ENCODE results near the gene LYPD6B. TPM values are rescaled to one million over a fixed set of nuclear protein-coding genes. Genes with fewer than 3 reads are reported as not detected.

The LYPD6B gene
- total RNA-seq, 1 experiment from 2014 or later, result 35.8 TPM

GRCh38 chr2:149004836-149005235 is 33.7 kb upstream of the LYPD6B start:
- ChIA-PET CTCF (no interaction called here), POLR2A (no interaction called here)
- no peak for TF ChIP-seq CTCF (IDR thresholded peaks at IDR 0.05; ENCODE audit: insufficient read depth in 1 of 2, low read depth in 1 of 2, low read length in 1 of 2, severe bottlenecking in 1 of 2, unreplicated experiment in 1 of 2)
- Mint-ChIP-seq H3K9me3 (ENCODE audit: unreplicated experiment) (no peaks in the 10 kb centered on the region), H3K4me3 (ENCODE audit: unreplicated experiment) (no peak overlapping the region), H3K36me3 (ENCODE audit: insufficient read depth, unreplicated experiment) (no peaks in the 10 kb centered on the region), H3K27ac (ENCODE audit: unreplicated experiment) (no peak overlapping the region), H3K27me3 (ENCODE audit: insufficient read depth, unreplicated experiment) (no peaks in the 10 kb centered on the region), H3K4me1 (ENCODE audit: low read depth, unreplicated experiment) (no peaks in the 10 kb centered on the region)
- no peaks in the 10 kb centered on the region for H3K36me3 ChIP-seq (ENCODE audit: control insufficient read depth, insufficient read depth, low read length)
- no peak for DNase-seq
- H3K4me3 ChIP-seq (ENCODE audit: low read depth, low read length), result no peak overlapping the region
- BruUV-seq (replicated peaks), result no TSS peak
- intact Hi-C loops (cut with micrococcal nuclease; ENCODE audit: unreplicated experiment), result no loop called here
- no peaks in the 10 kb centered on the region for H3K27me3 ChIP-seq (replicated peaks; ENCODE audit: control insufficient read depth, insufficient read depth, low read length)
- H3K4me1 ChIP-seq, result peaks cover 5% of the 10 kb centered on the region; the same call in 1 of the 2 replicates
- no peaks in the 10 kb centered on the region for H3K9me3 ChIP-seq

- DNase-seq, result no peak
- TF ChIP-seq CTCF (IDR thresholded peaks at IDR 0.05; ENCODE audit: insufficient read depth in 1 of 2, low read depth in 1 of 2, low read length in 1 of 2, severe bottlenecking in 1 of 2, unreplicated experiment in 1 of 2), result no peak
- intact Hi-C loops (cut with micrococcal nuclease; ENCODE audit: unreplicated experiment), result no loop called here
- no peaks in the 10 kb centered on the region for H3K9me3 ChIP-seq
- H3K4me1 ChIP-seq, result no peaks in the 10 kb centered on the region
- no peak overlapping the region for H3K27ac Mint-ChIP-seq (ENCODE audit: unreplicated experiment)
- H3K4me3 Mint-ChIP-seq (ENCODE audit: unreplicated experiment), result no peak overlapping the region
- no peaks in the 10 kb centered on the region for H3K27me3 ChIP-seq (replicated peaks; ENCODE audit: control insufficient read depth, insufficient read depth, low read length)
- CTCF ChIA-PET, result no interaction called here
- no peaks in the 10 kb centered on the region for H3K4me1 Mint-ChIP-seq (ENCODE audit: low read depth, unreplicated experiment)
- no peaks in the 10 kb centered on the region for H3K36me3 ChIP-seq (ENCODE audit: control insufficient read depth, insufficient read depth, low read length)
- no peak overlapping the region for H3K4me3 ChIP-seq (ENCODE audit: low read depth, low read length)
- no peaks in the 10 kb centered on the region for H3K9me3 Mint-ChIP-seq (ENCODE audit: unreplicated experiment)
- BruUV-seq (replicated peaks), result no TSS peak
- H3K27me3 Mint-ChIP-seq (ENCODE audit: insufficient read depth, unreplicated experiment), result no peaks in the 10 kb centered on the region
- H3K36me3 Mint-ChIP-seq (ENCODE audit: insufficient read depth, unreplicated experiment), result no peaks in the 10 kb centered on the region
- POLR2A ChIA-PET, result no interaction called here
Measured at GRCh38 chr2:149005471-149006077, 32.9 kb upstream of the LYPD6B start.

- Histone ChIP-seq H3K36me3 (ENCODE audit: control insufficient read depth, insufficient read depth, low read length) (no peaks in the 10 kb centered on the region), H3K4me3 (ENCODE audit: low read depth, low read length) (no peak overlapping the region), H3K27me3 (replicated peaks; ENCODE audit: control insufficient read depth, insufficient read depth, low read length) (no peaks in the 10 kb centered on the region), H3K4me1 (no peaks in the 10 kb centered on the region), H3K9me3 (no peaks in the 10 kb centered on the region)
- CTCF ChIA-PET, result no interaction called here
- H3K4me3 Mint-ChIP-seq (ENCODE audit: unreplicated experiment), result no peak overlapping the region
- H3K27me3 Mint-ChIP-seq (ENCODE audit: insufficient read depth, unreplicated experiment), result no peaks in the 10 kb centered on the region
- H3K4me1 Mint-ChIP-seq (ENCODE audit: low read depth, unreplicated experiment), result no peaks in the 10 kb centered on the region
- POLR2A ChIA-PET, result no interaction called here
- no peak for DNase-seq
- H3K27ac Mint-ChIP-seq (ENCODE audit: unreplicated experiment), result no peak overlapping the region
- BruUV-seq (replicated peaks), result no TSS peak
- intact Hi-C loops (cut with micrococcal nuclease; ENCODE audit: unreplicated experiment), result no loop called here
- H3K9me3 Mint-ChIP-seq (ENCODE audit: unreplicated experiment), result no peaks in the 10 kb centered on the region
- no peak for TF ChIP-seq CTCF (IDR thresholded peaks at IDR 0.05; ENCODE audit: insufficient read depth in 1 of 2, low read depth in 1 of 2, low read length in 1 of 2, severe bottlenecking in 1 of 2, unreplicated experiment in 1 of 2)
- no peaks in the 10 kb centered on the region for H3K36me3 Mint-ChIP-seq (ENCODE audit: insufficient read depth, unreplicated experiment)
Measured at GRCh38 chr2:149006883-149007543, 31.5 kb upstream of the LYPD6B start.

Data from Caco-2 (cell line).